MCF 10A (cell line): ENCODE measurements around the gene UBAP1. TPM values are rescaled to one million over a fixed set of nuclear protein-coding genes. Genes with fewer than 3 reads are reported as not detected.

Experiments
- BruUV-seq: library from RNA; stranded (reverse); fragments of 400-500 nt; replicated peaks from 2 replicates; lab custom pipeline; 2021; lab: Mats Ljungman, UMichigan
- CTCF ChIA-PET: fragments of 300-600 bp; sonication (Branson Sonifier 250); formaldehyde crosslinking; extraction: SDS; loops from one replicate; lab custom pipeline; 2021; ENCODE audit warnings: antibody characterized with exemption, inconsistent platforms; lab: Yijun Ruan, JAX
- POLR2A ChIA-PET: fragments of 300-600, 350-650 bp; sonication (Branson Sonifier 250); formaldehyde crosslinking; extraction: SDS; loops from one replicate; lab custom pipeline; 2020; ENCODE audit warnings: antibody characterized with exemption, inconsistent platforms; lab: Yijun Ruan, JAX
- DNase-seq: peaks from one replicate; pipeline ENCODE4 v3.0.0-alpha.2; 2018; ENCODE audit not compliant: unreplicated experiment
- H3K27ac Mint-ChIP-seq: one replicate; pipeline ENCODE4 v1.8.0; 2022; ENCODE audit warnings: mild to moderate bottlenecking, low read depth, mixed read lengths; ENCODE audit not compliant: unreplicated experiment
- H3K27me3 Mint-ChIP-seq: one replicate; pipeline ENCODE4 v1.8.0; 2022; ENCODE audit warnings: mixed read lengths; ENCODE audit not compliant: insufficient read depth, unreplicated experiment
- H3K36me3 Mint-ChIP-seq: one replicate; pipeline ENCODE4 v1.8.0; 2022; ENCODE audit warnings: mild to moderate bottlenecking, moderate library complexity, mixed read lengths; ENCODE audit not compliant: insufficient read depth, unreplicated experiment
- H3K4me1 Mint-ChIP-seq: one replicate; pipeline ENCODE4 v1.8.0; 2022; ENCODE audit warnings: mixed read lengths; ENCODE audit not compliant: insufficient read depth, unreplicated experiment
- H3K4me3 Mint-ChIP-seq: one replicate; pipeline ENCODE4 v1.8.0; 2022; ENCODE audit warnings: mild to moderate bottlenecking, moderate library complexity, mixed read lengths; ENCODE audit not compliant: unreplicated experiment
- H3K9me3 Mint-ChIP-seq: one replicate; pipeline ENCODE4 v1.8.0; 2022; ENCODE audit warnings: mixed read lengths; ENCODE audit not compliant: unreplicated experiment
- CTCF ChIP-seq: fragments of 200-600 bp; IDR thresholded peaks from one replicate; pipeline ENCODE4 v1.8.0; 2022; ENCODE audit warnings: antibody characterized with exemption, mild to moderate bottlenecking; ENCODE audit not compliant: unreplicated experiment
- intact Hi-C: fragments of 100-400 bp; cut with micrococcal nuclease; formaldehyde crosslinking; loops from 2 replicates; pipeline ENCODE4 v1.14.1; 2022
- total RNA-seq: library from RNA; stranded (reverse); gene quantifications from 2 replicates; pipeline ENCODE4 v1.2.3, GENCODE V29; 2022

Gene UBAP1
- total RNA-seq, 1 experiment from 2014 or later, result 64.4 TPM

- ChIA-PET CTCF (interaction anchor here (0.5 to 5.2 kb wide), 56 partner anchors 9 to 329 kb away, joined by 3 to 39 read pairs (median 4); partner anchors contain the start of genes DCAF12, MYORG and UBAP1), POLR2A (interaction anchor here (0.6 to 6.1 kb wide), 24 partner anchors 10 to 1493 kb away, joined by 3 to 86 read pairs (median 5); partner anchors contain the start of genes DCAF12, MYORG and UBAP1)
These were observed 75.5 kb downstream of the UBAP1 start for GRCh38 chr9:34254141-34254913.

GRCh38 chr9:34254966-34255825 is 76.4 kb downstream of the UBAP1 start:
- POLR2A ChIA-PET, result interaction anchor here (0.5 to 6.1 kb wide), 22 partner anchors 10 to 1493 kb away, joined by 3 to 86 read pairs (median 6); partner anchors contain the start of genes DCAF12, MYORG and UBAP1
- CTCF ChIA-PET, result interaction anchor here (0.5 to 5.2 kb wide), 25 partner anchors 9 to 637 kb away, joined by 3 to 39 read pairs (median 4); partner anchors contain the start of genes DCAF12, MYORG and UBAP1
- intact Hi-C loops, result loop anchor here (1.0 to 10.0 kb wide), 4 partner anchors 72 to 350 kb away; partner anchors contain the start of genes KIF24 and NUDT2

More at GRCh38 chr9:34254141-34254913, 75.5 kb downstream of the UBAP1 start:
- BruUV-seq, result no TSS peak
- peak; percentile 91 for DNase-seq
- TF ChIP-seq CTCF, result no peak
- Mint-ChIP-seq H3K27me3 (no peaks in the 10 kb centered on the region), H3K4me3 (peak overlapping the region; percentile 60), H3K36me3 (peaks cover 59% of the 10 kb centered on the region), H3K27ac (peak overlapping the region; percentile 94), H3K4me1 (peaks cover 32% of the 10 kb centered on the region), H3K9me3 (no peaks in the 10 kb centered on the region)
- intact Hi-C loops, result loop anchor here (5.0 to 10.0 kb wide), 3 partner anchors 73 to 350 kb away; partner anchors contain the start of genes KIF24 and NUDT2

GRCh38 chr9:34256104-34256503 is 77.3 kb downstream of the UBAP1 start:
- no peak for TF ChIP-seq CTCF
- Mint-ChIP-seq H3K4me1 (peaks cover 27% of the 10 kb centered on the region), H3K36me3 (peaks cover 42% of the 10 kb centered on the region), H3K27ac (peak overlapping the region; percentile 94), H3K27me3 (no peaks in the 10 kb centered on the region), H3K4me3 (no peak overlapping the region), H3K9me3 (no peaks in the 10 kb centered on the region)
- intact Hi-C loops, result loop anchor here (10.0 kb wide), 1 partner anchor 349 kb away; no protein-coding TSS in a partner anchor
- CTCF ChIA-PET, result interaction anchor here (0.6 to 5.2 kb wide), 13 partner anchors 8 to 183 kb away, joined by 3 to 39 read pairs (median 6); partner anchors contain the start of gene MYORG
- BruUV-seq, result no TSS peak
- no peak for DNase-seq
- POLR2A ChIA-PET, result interaction anchor here (1.1 to 6.1 kb wide), 7 partner anchors 9 to 184 kb away, joined by 3 to 86 read pairs (median 11); partner anchors contain the start of genes DCAF12 and UBAP1

More at GRCh38 chr9:34254966-34255825, 76.4 kb downstream of the UBAP1 start:
- BruUV-seq, result no TSS peak
- H3K27ac Mint-ChIP-seq, result peak overlapping the region; percentile 94
- no peaks in the 10 kb centered on the region for H3K9me3 Mint-ChIP-seq
- H3K36me3 Mint-ChIP-seq, result peaks cover 50% of the 10 kb centered on the region
- H3K27me3 Mint-ChIP-seq, result no peaks in the 10 kb centered on the region
- H3K4me1 Mint-ChIP-seq, result peaks cover 27% of the 10 kb centered on the region
- no peak for TF ChIP-seq CTCF
- no peak for DNase-seq
- H3K4me3 Mint-ChIP-seq, result no peak overlapping the region
